Neural cell (in vitro differentiated cells): ENCODE results near the gene MYMK.

Experiments
- CTCF ChIP-seq: fragments of 450-650 bp; IDR thresholded peaks from 2 replicates; pipeline ENCODE4 v1.5.1; 2014; ENCODE audit warnings: antibody characterized with exemption, mild to moderate bottlenecking, moderate library complexity; ENCODE audit not compliant: poor library complexity, severe bottlenecking
- EP300 ChIP-seq: fragments of 450-650 bp; conservative IDR thresholded peaks from 2 replicates; pipeline ENCODE4 v1.6.1; 2014; ENCODE audit warnings: antibody characterized with exemption, mild to moderate bottlenecking, moderate library complexity; ENCODE audit not compliant: poor library complexity, severe bottlenecking
- EZH2 ChIP-seq: fragments of 200-600, 300-800 bp; shearing (Covaris generic), sonication (generic); IDR thresholded peaks from 2 replicates; pipeline ENCODE4 v1.6.1; 2014; ENCODE audit warnings: antibody characterized with exemption, low read length, borderline replicate concordance, mild to moderate bottlenecking; ENCODE audit not compliant: insufficient read depth, poor library complexity, severe bottlenecking
- MXI1 ChIP-seq: fragments of 450-650 bp; conservative IDR thresholded peaks from 2 replicates; pipeline ENCODE4 v1.6.1; 2014; ENCODE audit warnings: antibody characterized with exemption, mild to moderate bottlenecking; ENCODE audit not compliant: poor library complexity, severe bottlenecking
- POLR2AphosphoS5 ChIP-seq: IDR thresholded peaks from 2 replicates; pipeline ENCODE4 v1.6.1; 2012
- RAD21 ChIP-seq: fragments of 450-650 bp; conservative IDR thresholded peaks from 2 replicates; pipeline ENCODE4 v1.6.1; 2014; ENCODE audit warnings: antibody characterized with exemption, mild to moderate bottlenecking, moderate library complexity
- REST ChIP-seq: IDR thresholded peaks from 2 replicates; pipeline ENCODE4 v1.6.1; 2012; ENCODE audit warnings: borderline replicate concordance
- SMC3 ChIP-seq: fragments of 450-650 bp; conservative IDR thresholded peaks from 2 replicates; pipeline ENCODE4 v1.6.1; 2014; ENCODE audit warnings: antibody characterized with exemption, mild to moderate bottlenecking, moderate library complexity; ENCODE audit not compliant: poor library complexity
- TAF1 ChIP-seq: IDR thresholded peaks from 2 replicates; pipeline ENCODE4 v1.6.1; 2012; ENCODE audit warnings: low read depth

DNA sequence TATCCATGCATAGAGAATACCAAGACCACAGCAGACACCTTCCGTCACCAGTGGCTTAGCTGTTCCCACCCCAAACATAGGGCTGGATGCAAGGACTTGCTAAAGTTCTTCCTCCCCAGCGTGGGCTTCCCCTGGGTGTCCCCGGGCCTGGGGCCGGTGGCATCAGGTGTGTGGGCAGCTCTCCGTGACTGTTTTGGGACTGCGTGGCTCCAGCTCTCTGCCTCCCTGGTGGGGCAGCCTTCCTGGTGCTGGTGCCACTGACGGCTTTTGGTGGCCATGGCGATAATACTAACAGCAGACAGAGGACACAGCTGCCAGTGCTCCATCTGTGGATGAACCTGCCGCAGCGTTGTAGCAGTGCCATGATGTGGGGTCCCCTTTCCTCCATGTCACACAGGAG lies 60.1 kb downstream of the MYMK start:
- TF ChIP-seq RAD21: no peak
- no peak for TF ChIP-seq CTCF
- TF ChIP-seq MXI1: no peak
- no peak for TF ChIP-seq EP300
- TF ChIP-seq EZH2: no peak
- TF ChIP-seq POLR2AphosphoS5: no peak
- no peak for TF ChIP-seq TAF1
- no peak for TF ChIP-seq SMC3
- TF ChIP-seq REST: no peak
